Astrocyte of the spinal cord (primary cell): ENCODE measurements around the gene CD109.
A peak's percentile ranks its signal among the peaks of the same experiment; 100 is the strongest.

Experiments used
- DNase-seq: peaks from one replicate; pipeline ENCODE4 v3.0.0; 2011; ENCODE audit warnings: low read depth, low spot score
- H3K4me3 ChIP-seq: 2 replicates; pipeline ENCODE4 v1.5.1; 2011; ENCODE audit warnings: low read depth, mild to moderate bottlenecking, low read length, moderate library complexity
- CTCF ChIP-seq: IDR thresholded peaks from 2 replicates; pipeline ENCODE4 v1.5.1; 2012; ENCODE audit warnings: low read depth, mild to moderate bottlenecking, low read length, inconsistent platforms
- in situ Hi-C: cut with HindIII; loops from 2 replicates; pipeline ENCODE4 v1.10.0; 2017; ENCODE audit warnings: low sequenced_read_pairs

Gene CD109

GRCh38 chr6:73727114-73727513 is 31.1 kb downstream of the CD109 start:
- no peak for TF ChIP-seq CTCF
- H3K4me3 ChIP-seq, result no peak overlapping the region
- DNase-seq, result no peak
- in situ Hi-C loops, result no loop called here

- in situ Hi-C loops, result no loop called here
- TF ChIP-seq CTCF, result no peak
- DNase-seq, result no peak
- H3K4me3 ChIP-seq, result no peak overlapping the region
Observed at GRCh38 chr6:73728548-73729205, 32.7 kb downstream of the CD109 start.

GRCh38 chr6:73731285-73731684 is 35.3 kb downstream of the CD109 start:
- no peak for TF ChIP-seq CTCF
- in situ Hi-C loops, result no loop called here
- DNase-seq, result no peak
- H3K4me3 ChIP-seq, result no peak overlapping the region

GRCh38 chr6:73732845-73733675 is 37.1 kb downstream of the CD109 start:
- peak; percentile 93 for TF ChIP-seq CTCF
- in situ Hi-C loops, result no loop called here
- peak; percentile 73 for DNase-seq
- H3K4me3 ChIP-seq, result no peak overlapping the region

GRCh38 chr6:73733791-73734190 is 37.8 kb downstream of the CD109 start:
- in situ Hi-C loops, result no loop called here
- no peak overlapping the region for H3K4me3 ChIP-seq
- TF ChIP-seq CTCF, result no peak
- no peak for DNase-seq

GRCh38 chr6:73734832-73735453 is 38.9 kb downstream of the CD109 start:
- no peak for DNase-seq
- TF ChIP-seq CTCF, result no peak
- no peak overlapping the region for H3K4me3 ChIP-seq
- in situ Hi-C loops, result no loop called here
